HG03175 (cell line): ENCODE measurements around the gene DNAH5.

Source experiments
- ATAC-seq: cut with Tn5 transposase; IDR thresholded peaks from one replicate; pipeline ENCODE4 v1.9.1; 2021; ENCODE audit warnings: mild to moderate bottlenecking, moderate library complexity; ENCODE audit not compliant: unreplicated experiment

The DNAH5 gene

DNA sequence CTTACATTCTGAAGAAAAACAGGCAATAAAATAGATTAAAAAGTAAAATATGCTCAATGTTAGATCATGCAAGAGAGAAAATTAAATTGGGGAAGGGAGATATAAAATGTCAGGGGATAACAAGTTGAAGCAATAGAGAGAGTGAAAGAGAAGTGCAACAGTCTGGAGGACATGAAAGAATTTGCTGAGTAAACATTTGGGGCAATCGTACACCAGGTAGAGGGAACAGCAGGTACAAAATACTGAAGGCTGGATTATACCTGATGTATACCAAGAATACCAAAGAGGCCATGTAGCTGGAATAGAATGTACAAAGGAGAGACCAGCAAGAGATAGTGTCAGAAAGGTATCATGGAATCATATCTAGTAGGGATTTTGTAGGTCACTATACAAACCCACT, 300.8 kb downstream of the DNAH5 start:
- no peak for ATAC-seq

DNA sequence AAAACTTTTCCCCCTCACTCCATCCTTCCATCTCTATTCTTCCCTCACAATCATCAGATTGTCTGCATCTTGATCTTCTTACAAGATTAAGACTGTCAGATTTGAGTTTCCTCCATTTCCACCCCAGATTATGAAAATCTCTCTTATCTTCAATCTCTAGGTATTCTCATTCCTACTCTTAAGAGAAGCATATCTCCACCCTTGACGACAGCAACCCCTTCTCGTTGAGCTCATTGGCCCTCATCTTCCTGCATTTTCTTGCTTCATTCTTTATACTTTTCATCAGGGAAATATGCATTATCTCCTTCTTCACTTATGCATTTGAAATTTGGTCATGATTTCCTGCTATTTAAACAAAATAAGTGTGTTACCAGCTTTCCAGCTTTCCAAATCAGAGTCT, 301.3 kb downstream of the DNAH5 start:
- ATAC-seq, result no peak
